Heart left ventricle (tissue), 16 donors: ENCODE results near the gene CHMP5. TPM values are rescaled to one million over a fixed set of nuclear protein-coding genes. Genes with fewer than 3 reads are reported as not detected.

Experiments used
- ATAC-seq, 4 donors: fragments of 200-7000 bp; cut with Tn5 transposase; one replicate each; pipeline ENCODE4 v1.9.1; 2020 to 2022; ENCODE audit warnings: moderate library complexity in 4 of 4, mild to moderate bottlenecking in 3 of 4, moderate number of reproducible peaks in 1 of 4
- DNase-seq, 5 donors: peaks; one replicate each; pipeline ENCODE4 v3.0.0-alpha.2; 2020
- H3K27ac ChIP-seq, 12 donors: fragments of 200-600 bp; sonication (generic) in 4 of 12; one replicate each; pipeline versions ENCODE4 v1.5.0 to v1.8.0; 2016 to 2022; ENCODE audit warnings: mild to moderate bottlenecking in 2 of 12
- H3K27me3 ChIP-seq, 9 donors: fragments of 200-600 bp; sonication (generic) in 2 of 9; one replicate each; pipeline versions ENCODE4 v1.5.1 to v1.8.0; 2016 to 2022; ENCODE audit warnings: mild to moderate bottlenecking in 3 of 9
- H3K36me3 ChIP-seq, 9 donors: fragments of 200-600 bp; sonication (generic) in 2 of 9; one replicate each; pipeline versions ENCODE4 v1.5.0 to v1.8.0; 2018 to 2022; ENCODE audit warnings: mild to moderate bottlenecking in 2 of 9
- H3K4me1 ChIP-seq, 12 donors: fragments of 200-600 bp; sonication (generic) in 4 of 12; one replicate each; pipeline versions ENCODE4 v1.5.0 to v1.8.0; 2016 to 2022; ENCODE audit warnings: mild to moderate bottlenecking in 3 of 12
- H3K4me3 ChIP-seq, 12 donors: fragments of 200-600 bp; sonication (generic) in 4 of 12; one replicate each; pipeline versions ENCODE4 v1.5.0 to v1.8.0; 2017 to 2022; ENCODE audit warnings: mild to moderate bottlenecking in 9 of 12, moderate library complexity in 4 of 12
- H3K9me3 ChIP-seq, 12 donors: fragments of 200-600 bp; sonication (generic) in 4 of 12; one replicate each; pipeline versions ENCODE4 v1.5.0 to v1.8.0; 2016 to 2022; ENCODE audit warnings: mild to moderate bottlenecking in 1 of 12
- POLR2A ChIP-seq, 2 donors: fragments of 450-650 bp; IDR thresholded peaks; one replicate each; pipeline ENCODE4 v1.6.1; 2017; ENCODE audit warnings: antibody characterized with exemption in 2 of 2, mild to moderate bottlenecking in 2 of 2, moderate library complexity in 2 of 2
- WGBS, 4 donors: extraction: QIAGEN DNeasy Blood & Tissue Kit in 2 of 4; methylation state at CpG; one replicate each; pipeline versions ENCODE4 v1.1.5 to v1.1.7; 2013 to 2018; 5-methylcytosine and 5-hydroxymethylcytosine counted together
- intact Hi-C, 10 donors: fragments of 100-400 bp; cut with DNase I; formaldehyde crosslinking; loops; one replicate each; pipeline versions ENCODE4 v1.11.1 to v1.14.2; 2022
- polyA plus RNA-seq, 2 donors: library from polyadenylated mRNA; stranded (reverse); fragments of 200-250 nt; gene quantifications; one replicate each; pipeline ENCODE4 v1.2.3, GENCODE V29; 2013
- total RNA-seq, 9 donors: library from RNA; depleted of rRNA in 2 of 9; stranded (reverse); fragments of >200 nt in 2 of 9; fragmentation: NEBNext Ultra II Directional in 3 of 9; extraction: Animal tissue kit (Norgen Biotek cat#: 25700) in 3 of 9; gene quantifications; one replicate each; pipeline versions ENCODE4 v1.1.0 to v1.2.4, GENCODE V29; 2016 to 2023
- TF ChIP-seq, protein P1 (sequence below), 12 donors: fragments of 200-600 bp; sonication (generic) in 4 of 12; IDR thresholded peaks; one replicate each; pipeline versions ENCODE4 v1.5.0 to v1.8.0; 2018 to 2022; ENCODE audit warnings: antibody characterized with exemption in 12 of 12, mild to moderate bottlenecking in 5 of 12
- donor health status: ischemic (EF 13 %, LVEDD 7.1; RV severe dilation, severe dysfunction).
- donor health status: healthy with polysubstance abuse.
- donor health status: DM: no; HTN: yes; CAD: no.
- donor health status: DM: no; HTN: no; CAD: no.
- donor health status: ischemic (EF 25% LVEDD 6.9; RV normal size, moderate dysfunction).
- donor health status: ischemic (EF 25% LVEDD 5.7; RV mildly dilated, moderate dysfunction).
- donor health status: healthy.
- donor health status: DM: yes; HTN: yes; CAD: no.
- donor health status: ischemic (EF 35%, LVEDD 5.7; RV mildly dilated, moderate dysfunction).
- donor health status: nonischemic (EF 11% LVEDD 7.7; RV severe dilation, severe dysfunction).
- donor health status: DM: yes; HTN: yes; CAD: no.
- donor health status: PGD.
- donor health status: ischemic (EF 29% LVEDD 5.4; RV normal size, mild dysfunction).
- donor health status: nonischemic (EF 23%, LVEDD 6.1; RV moderate dilation, normal function).

CHMP5 gene
- total and polyA plus RNA-seq, 11 donors = 24.7 to 76.5 (median 53.0) TPM

DNA sequence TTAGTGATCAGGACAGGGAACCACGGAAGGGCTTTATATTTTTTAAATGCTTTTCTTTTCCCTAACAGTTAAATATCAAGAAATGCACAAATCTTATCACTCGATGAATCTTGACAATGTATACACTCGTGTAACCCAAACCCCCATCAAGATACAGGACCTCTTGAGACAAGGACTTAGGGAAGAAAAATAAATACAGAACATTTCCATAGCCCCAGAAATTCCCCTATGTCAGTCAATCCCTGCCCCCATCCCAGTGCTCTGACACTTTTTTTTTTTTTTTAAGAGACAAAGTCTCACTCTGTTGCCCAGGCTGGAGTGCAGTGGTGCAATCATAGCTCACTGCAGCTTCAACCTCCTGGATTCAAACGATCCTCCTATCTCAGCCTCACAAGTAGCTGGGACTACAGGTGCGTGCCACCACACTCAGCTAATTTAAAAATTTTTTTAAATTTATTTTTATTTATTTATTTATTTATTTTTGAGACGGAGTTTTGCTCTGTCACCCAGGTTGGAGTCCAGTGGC is 22.2 kb upstream of the CHMP5 start:
- Histone ChIP-seq H3K9me3 (no peaks in the 10 kb centered on the region), H3K4me3 (no peak overlapping the region), H3K27ac (no peak overlapping the region), H3K36me3 (peaks cover 0 to 1% (median 0%) of the 10 kb centered on the region in 9 donors), H3K4me1 (peaks cover 0 to 11% (median 7%) of the 10 kb centered on the region in 12 donors), H3K27me3 (no peaks in the 10 kb centered on the region)
- 81 to 85% (median 83%) methylated on average over 6 of the region's 6 CpGs for WGBS, 4 donors
- no peak for DNase-seq
- TF ChIP-seq, protein P1, sequence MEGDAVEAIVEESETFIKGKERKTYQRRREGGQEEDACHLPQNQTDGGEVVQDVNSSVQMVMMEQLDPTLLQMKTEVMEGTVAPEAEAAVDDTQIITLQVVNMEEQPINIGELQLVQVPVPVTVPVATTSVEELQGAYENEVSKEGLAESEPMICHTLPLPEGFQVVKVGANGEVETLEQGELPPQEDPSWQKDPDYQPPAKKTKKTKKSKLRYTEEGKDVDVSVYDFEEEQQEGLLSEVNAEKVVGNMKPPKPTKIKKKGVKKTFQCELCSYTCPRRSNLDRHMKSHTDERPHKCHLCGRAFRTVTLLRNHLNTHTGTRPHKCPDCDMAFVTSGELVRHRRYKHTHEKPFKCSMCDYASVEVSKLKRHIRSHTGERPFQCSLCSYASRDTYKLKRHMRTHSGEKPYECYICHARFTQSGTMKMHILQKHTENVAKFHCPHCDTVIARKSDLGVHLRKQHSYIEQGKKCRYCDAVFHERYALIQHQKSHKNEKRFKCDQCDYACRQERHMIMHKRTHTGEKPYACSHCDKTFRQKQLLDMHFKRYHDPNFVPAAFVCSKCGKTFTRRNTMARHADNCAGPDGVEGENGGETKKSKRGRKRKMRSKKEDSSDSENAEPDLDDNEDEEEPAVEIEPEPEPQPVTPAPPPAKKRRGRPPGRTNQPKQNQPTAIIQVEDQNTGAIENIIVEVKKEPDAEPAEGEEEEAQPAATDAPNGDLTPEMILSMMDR (IDR thresholded peaks at IDR 0.05) = no peak
- ATAC-seq = no peak
- intact Hi-C loops = no loop called here

DNA sequence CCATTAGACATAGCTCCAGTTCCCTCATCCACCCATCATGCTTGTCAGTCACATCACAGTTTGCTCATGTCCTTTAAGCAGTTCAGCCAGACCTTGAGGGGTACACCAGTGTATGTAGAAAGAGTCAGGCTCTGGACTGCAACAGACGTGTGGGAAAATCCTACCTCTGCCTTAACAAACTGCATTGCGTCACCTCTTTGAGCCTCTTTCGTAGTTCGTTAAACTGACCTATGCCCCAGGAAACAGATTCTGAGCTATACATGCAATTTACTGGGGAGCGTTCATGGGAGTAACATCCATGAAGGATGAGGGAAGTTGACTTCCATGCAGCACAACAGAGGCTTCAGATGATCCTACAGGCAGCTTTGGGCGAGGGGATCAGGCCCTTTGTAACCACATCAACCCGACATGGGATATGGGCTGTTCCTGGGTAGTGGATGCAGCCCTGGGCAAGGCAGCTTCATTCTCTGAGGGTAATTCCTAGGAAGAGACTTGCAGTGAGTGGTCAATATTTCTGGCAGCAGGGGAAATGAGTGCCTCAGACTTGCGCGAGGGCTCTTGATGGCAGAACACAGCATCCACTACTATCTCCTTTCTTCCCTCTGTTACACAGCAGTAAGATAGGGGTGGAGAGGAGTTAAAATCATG is 20.6 kb upstream of the CHMP5 start:
- WGBS, 4 donors = 86 to 89% (median 88%) methylated on average over 9 of the region's 9 CpGs
- no peak for TF ChIP-seq POLR2A (IDR thresholded peaks at IDR 0.05)
- TF ChIP-seq, protein P1 (IDR thresholded peaks at IDR 0.05) = no peak
- ATAC-seq (no peak), DNase-seq (no peak)
- intact Hi-C loops = no loop called here
- no peak overlapping the region for H3K4me3 ChIP-seq
- no peaks in the 10 kb centered on the region for H3K9me3 ChIP-seq
- peaks cover 0 to 11% (median 7%) of the 10 kb centered on the region in 12 donors for H3K4me1 ChIP-seq
- H3K27ac ChIP-seq = no peak overlapping the region
- H3K36me3 ChIP-seq = peaks cover 0 to 12% (median 0%) of the 10 kb centered on the region in 9 donors
- no peaks in the 10 kb centered on the region for H3K27me3 ChIP-seq

DNA sequence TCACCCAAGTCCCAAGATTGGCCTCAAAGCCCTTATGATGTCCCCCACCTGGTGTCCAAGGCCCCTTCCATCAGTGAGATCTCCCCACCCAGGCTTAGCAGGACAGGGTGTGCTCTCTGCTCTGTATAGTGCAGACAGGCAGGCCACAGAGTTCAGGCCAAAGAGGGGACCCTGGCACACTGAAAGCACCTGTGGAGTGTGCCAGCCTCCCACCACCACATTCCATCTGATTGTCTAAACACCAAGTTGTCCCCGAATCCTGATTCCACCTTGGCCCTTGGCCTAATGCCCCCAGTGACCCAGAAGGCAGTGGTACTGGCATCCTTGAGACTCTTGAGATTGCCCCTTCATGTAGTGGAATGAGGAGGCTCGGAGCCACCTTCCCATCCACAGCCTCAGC is 19.5 kb upstream of the CHMP5 start:
- Histone ChIP-seq H3K4me3 (no peak overlapping the region), H3K27me3 (no peaks in the 10 kb centered on the region), H3K9me3 (no peaks in the 10 kb centered on the region), H3K27ac (no peak overlapping the region), H3K36me3 (peaks cover 0 to 12% (median 2%) of the 10 kb centered on the region in 9 donors), H3K4me1 (peaks cover 0 to 2% (median 0%) of the 10 kb centered on the region in 12 donors)
- intact Hi-C loops = no loop called here
- no peak for ATAC-seq
- 91 to 100% (median 95%) methylated on average over 2 of the region's 2 CpGs for WGBS, 4 donors
- TF ChIP-seq, protein P1 (IDR thresholded peaks at IDR 0.05) = no peak
- no peak for TF ChIP-seq POLR2A (IDR thresholded peaks at IDR 0.05)
- no peak for DNase-seq

DNA sequence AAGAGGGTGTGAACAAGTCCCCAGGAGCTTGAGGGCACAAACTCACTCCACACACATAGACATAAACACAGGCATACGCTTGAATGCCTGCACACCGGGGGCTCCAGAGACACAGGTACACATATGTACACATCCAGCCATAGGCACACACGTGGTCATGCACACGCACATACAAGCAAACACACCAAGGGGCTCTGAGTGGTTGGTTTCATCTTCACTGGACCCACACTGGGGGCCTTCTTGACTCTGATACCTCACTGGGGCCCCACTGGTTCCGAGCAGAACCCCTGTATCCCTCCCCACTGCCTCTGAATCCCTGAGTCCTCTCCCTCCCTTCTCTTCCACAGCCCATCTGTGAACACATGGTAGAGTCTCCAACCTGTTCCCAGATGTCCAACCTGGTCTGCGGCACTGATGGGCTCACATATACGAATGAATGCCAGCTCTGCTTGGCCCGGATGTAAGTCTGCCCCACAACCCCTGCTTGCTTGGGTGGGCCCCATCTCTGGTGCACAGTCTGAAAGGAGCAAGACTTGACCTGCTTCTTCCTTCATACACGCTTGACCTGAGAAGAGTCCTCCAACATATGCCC is 18.5 kb upstream of the CHMP5 start:
- Histone ChIP-seq H3K36me3 (peaks cover 0 to 12% (median 5%) of the 10 kb centered on the region in 9 donors), H3K27me3 (no peaks in the 10 kb centered on the region), H3K4me3 (no peak overlapping the region), H3K4me1 (peaks cover 0 to 8% (median 0%) of the 10 kb centered on the region in 12 donors), H3K27ac (no peak overlapping the region), H3K9me3 (no peaks in the 10 kb centered on the region)
- no peak for DNase-seq
- intact Hi-C loops = no loop called here
- 90 to 94% (median 92%) methylated on average over 9 of the region's 9 CpGs for WGBS, 4 donors
- no peak for TF ChIP-seq POLR2A (IDR thresholded peaks at IDR 0.05)
- TF ChIP-seq, protein P1 (IDR thresholded peaks at IDR 0.05) = no peak
- ATAC-seq = no peak
